Activated CD4-positive, alpha-beta T cell treated with anti-CD3 and anti-CD28 coated beads for 36 hours (primary cell): ENCODE measurements around the gene LINGO4. TPM values are rescaled to one million over a fixed set of nuclear protein-coding genes. Genes with fewer than 3 reads are reported as not detected.
A peak's percentile ranks its signal among the peaks of the same experiment; 100 is the strongest.
"Not testable (repeated sequence)": the region's sequence is repeated elsewhere in the genome, so short reads cannot be mapped to it uniquely, and the experiment has no call there.

Source experiments
- ATAC-seq: fragments of 200-7000 bp; cut with Tn5 transposase; one replicate; pipeline ENCODE4 v1.10.0; 2021; ENCODE audit warnings: mild to moderate bottlenecking, moderate library complexity
- CTCF ChIA-PET: fragments of 350-600 bp; sonication (Branson Sonifier 250); formaldehyde crosslinking; loops from one replicate; lab custom pipeline; 2021; ENCODE audit warnings: antibody characterized with exemption; lab: Charles Lee
- POLR2A ChIA-PET: fragments of 350-600 bp; sonication (Branson Sonifier 250); formaldehyde crosslinking; loops from one replicate; lab custom pipeline; 2021; ENCODE audit warnings: antibody characterized with exemption, inconsistent platforms; lab: Charles Lee
- DNase-seq: peaks from one replicate; pipeline ENCODE4 v3.0.0-alpha.2; 2020
- H3K27ac Mint-ChIP-seq: one replicate; pipeline ENCODE4 v1.8.0; 2021; ENCODE audit warnings: mixed read lengths
- H3K27me3 Mint-ChIP-seq: one replicate; pipeline ENCODE4 v1.8.0; 2021; ENCODE audit warnings: mixed read lengths
- H3K36me3 Mint-ChIP-seq: one replicate; pipeline ENCODE4 v1.8.0; 2021; ENCODE audit warnings: low read depth, mixed read lengths
- H3K4me1 Mint-ChIP-seq: one replicate; pipeline ENCODE4 v1.8.0; 2021; ENCODE audit warnings: mixed read lengths
- H3K4me3 Mint-ChIP-seq: one replicate; pipeline ENCODE4 v1.8.0; 2021; ENCODE audit warnings: mild to moderate bottlenecking, moderate library complexity, mixed read lengths
- H3K9me3 Mint-ChIP-seq: one replicate; pipeline ENCODE4 v1.8.0; 2021; ENCODE audit warnings: low read depth, mixed read lengths
- intact Hi-C, 2 experiments: fragments of 100-400 bp; cut with DNase I in 1 of 2; cut with micrococcal nuclease in 1 of 2; formaldehyde crosslinking; loops; one replicate each; pipeline versions ENCODE4 v1.14.2 to v1.15.1; 2022 to 2024; cut with DNase I, micrococcal nuclease
- total RNA-seq, 2 experiments: library from RNA; stranded (reverse); gene quantifications; one replicate each; pipeline ENCODE4 v1.2.3, GENCODE V29; 2021

LINGO4 gene
- total RNA-seq, 2 experiments from 2014 or later, result 0.09 to 0.18 TPM

DNA sequence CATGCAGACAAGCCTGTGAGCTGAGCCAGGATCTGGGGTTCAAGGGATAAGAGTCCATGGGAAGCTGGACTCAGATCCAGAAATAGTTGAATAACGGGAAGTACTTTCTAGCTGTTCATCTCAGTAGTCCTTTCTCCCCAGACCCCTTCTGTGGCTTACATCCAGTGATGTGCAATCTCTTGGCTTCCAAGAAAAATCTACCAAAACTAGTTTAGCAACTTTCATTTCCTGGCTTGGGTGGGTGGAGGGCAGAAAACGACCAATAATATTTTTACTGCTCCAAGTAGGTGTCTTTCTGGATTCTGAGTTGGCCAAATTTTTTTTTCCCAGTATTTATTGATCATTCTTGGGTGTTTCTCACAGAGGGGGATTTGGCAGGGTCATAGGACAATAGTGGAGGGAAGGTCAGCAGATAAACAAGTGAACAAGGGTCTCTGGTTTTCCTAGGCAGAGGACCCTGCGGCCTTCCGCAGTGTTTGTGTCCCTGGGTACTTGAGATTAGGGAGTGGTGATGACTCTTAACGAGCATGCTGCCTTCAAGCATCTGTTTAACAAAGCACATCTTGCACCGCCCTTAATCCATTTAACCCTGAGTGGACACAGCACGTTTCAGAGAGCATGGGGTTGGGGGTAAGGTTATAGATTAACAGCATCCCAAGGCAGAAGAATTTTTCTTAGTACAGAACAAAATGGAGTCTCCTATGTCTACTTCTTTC, 36.7 kb downstream of the LINGO4 start:
- H3K9me3 Mint-ChIP-seq, H3K27me3 Mint-ChIP-seq, H3K4me3 Mint-ChIP-seq, H3K36me3 Mint-ChIP-seq, ATAC-seq, intact Hi-C loops, POLR2A ChIA-PET, DNase-seq, H3K27ac Mint-ChIP-seq: not testable (repeated sequence)
- H3K4me1 Mint-ChIP-seq, result peaks cover 12% of the 10 kb centered on the region
- CTCF ChIA-PET, result interaction anchor here (1.0 kb wide), 1 partner anchor 18 kb away, joined by 3 read pairs; no protein-coding TSS in a partner anchor

DNA sequence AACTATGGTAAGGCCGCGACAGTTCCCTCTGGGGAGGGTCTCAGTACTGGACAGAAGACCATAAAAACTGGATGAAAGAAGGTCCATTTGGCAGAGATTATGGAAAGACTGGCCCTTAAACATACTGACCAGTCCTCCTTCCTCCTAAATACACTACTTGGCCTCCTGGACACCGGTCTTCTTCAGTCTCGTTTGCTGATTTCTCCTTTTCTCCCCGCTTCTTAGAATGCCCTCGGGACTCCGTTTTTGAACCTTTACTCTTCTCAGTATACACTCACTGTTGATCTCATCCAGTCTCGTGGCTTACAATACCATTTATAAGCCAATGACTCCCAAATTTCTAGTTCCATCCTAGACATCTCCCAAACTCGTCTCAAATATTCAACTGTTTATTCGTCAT, 41.2 kb downstream of the LINGO4 start:
- Mint-ChIP-seq H3K4me3 (peak overlapping the region; percentile 89), H3K27me3 (no peaks in the 10 kb centered on the region), H3K27ac (peak overlapping the region; percentile 95), H3K9me3 (no peaks in the 10 kb centered on the region), H3K4me1 (peaks cover 24% of the 10 kb centered on the region), H3K36me3 (peaks cover 27% of the 10 kb centered on the region)
- no peak for DNase-seq
- CTCF ChIA-PET, result interaction anchor here (0.8 to 2.4 kb wide), 7 partner anchors 25 to 183 kb away, joined by 3 to 17 read pairs (median 4); partner anchors contain the start of gene TDRKH
- no peak for ATAC-seq
- POLR2A ChIA-PET, result interaction anchor here (1.0 kb wide), 1 partner anchor 58 kb away, joined by 4 read pairs; no protein-coding TSS in a partner anchor
- intact Hi-C loops, result loop anchor here (1.0 to 5.0 kb wide), 6 partner anchors 26 to 437 kb away; partner anchors contain the start of genes TDRKH (in 2 of the 2), C2CD4D (in 1 of the 2), PI4KB (in 1 of the 2) and PSMB4 (in 1 of the 2)

DNA sequence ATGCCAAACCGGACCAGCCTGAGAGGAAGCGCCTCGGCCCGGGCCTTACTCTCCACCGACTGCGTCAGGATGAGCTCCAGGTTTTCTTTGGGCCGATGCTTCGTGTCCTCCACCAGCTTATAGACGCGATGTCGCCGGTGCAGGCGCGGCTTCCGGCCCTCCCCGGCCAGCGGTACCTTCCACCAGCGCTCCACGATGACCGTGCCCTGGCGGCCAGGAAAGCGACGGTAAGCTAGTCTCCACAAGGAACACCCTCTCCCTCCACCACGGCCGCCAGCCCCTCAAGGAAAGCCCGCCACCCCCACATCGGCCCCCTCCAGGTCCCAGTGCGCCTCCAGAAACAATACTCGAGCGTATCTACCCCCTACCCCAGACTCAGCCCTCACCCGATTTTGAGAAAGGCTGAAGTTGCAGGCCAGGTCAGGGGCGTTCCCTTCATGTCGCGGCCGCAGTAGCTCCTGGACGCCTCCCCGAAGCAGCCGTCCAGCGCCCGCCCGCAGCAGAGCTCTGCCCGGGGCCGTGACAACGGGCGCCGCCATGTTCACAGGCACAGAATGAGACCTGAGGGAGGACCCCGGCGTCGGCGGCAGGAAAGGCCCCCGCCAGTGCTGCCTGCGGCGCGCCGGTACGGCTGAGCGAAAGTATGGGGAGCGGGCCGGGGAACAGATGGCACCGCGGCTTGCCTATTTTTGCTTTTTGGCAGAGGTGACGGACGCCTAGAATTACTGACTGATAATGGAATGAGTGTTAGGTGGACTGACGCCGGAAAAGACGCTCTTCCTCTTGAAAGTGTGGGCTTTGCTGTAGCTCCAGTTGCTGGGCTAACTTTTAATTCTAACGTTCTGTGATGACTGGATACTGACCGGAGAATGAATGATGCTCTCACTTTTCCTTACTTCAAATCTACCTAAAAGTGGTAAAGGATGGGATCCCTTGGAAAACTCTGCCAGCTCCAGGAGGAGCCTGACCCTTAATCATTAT, 42.0 kb downstream of the LINGO4 start, which contains the start of gene MRPL9:
TSS of gene MRPL9 (minus strand) at position 556 of the 981 bp plus-strand sequence. CDS start at position 539, 17 bp downstream.
- Mint-ChIP-seq H3K27ac (peak within 1 kb of the TSS; percentile 95), H3K27me3 (no peaks in the 10 kb centered on the region), H3K9me3 (no peaks in the 10 kb centered on the region), H3K4me1 (peaks cover 24% of the 10 kb centered on the region), H3K36me3 (peaks cover 27% of the 10 kb centered on the region), H3K4me3 (peak within 1 kb of the TSS; percentile 89)
- POLR2A ChIA-PET, result interaction anchor here (0.6 to 1.4 kb wide), 5 partner anchors 26 to 562 kb away, joined by 3 to 7 read pairs (median 4); partner anchors contain the start of gene TDRKH
- CTCF ChIA-PET, result interaction anchor here (0.6 to 2.4 kb wide), 14 partner anchors 14 to 391 kb away, joined by 3 to 17 read pairs (median 3); partner anchors contain the start of genes SELENBP1 and TDRKH
- ATAC-seq (peak; percentile 99), DNase-seq (peak; percentile 94)
- intact Hi-C loops, result loop anchor here (1.0 to 5.0 kb wide), 6 partner anchors 27 to 436 kb away; partner anchors contain the start of genes TDRKH (in 2 of the 2), C2CD4D (in 1 of the 2), PI4KB (in 1 of the 2) and PSMB4 (in 1 of the 2)

- POLR2A ChIA-PET, result interaction anchor here (0.6 kb wide), 2 partner anchors 34 to 236 kb away, joined by 3 to 4 read pairs; no protein-coding TSS in a partner anchor
- H3K4me1 Mint-ChIP-seq, result peaks cover 33% of the 10 kb centered on the region
- H3K27me3 Mint-ChIP-seq, result no peaks in the 10 kb centered on the region
- DNase-seq, result no peak
- CTCF ChIA-PET, result no interaction called here
- H3K9me3 Mint-ChIP-seq, result no peaks in the 10 kb centered on the region
- intact Hi-C loops, result loop anchor here in 1 of 2 experiments (5.0 kb wide), 1 partner anchor 77 kb away; the partner anchor contains the start of gene C2CD4D
- ATAC-seq, result no peak
- peaks cover 30% of the 10 kb centered on the region for H3K36me3 Mint-ChIP-seq
- H3K27ac Mint-ChIP-seq, result peak overlapping the region; percentile 42
- H3K4me3 Mint-ChIP-seq, result no peak overlapping the region
Measured at GRCh38 chr1:151760597-151761385, 44.4 kb downstream of the LINGO4 start.

GRCh38 chr1:151759241-151759640, 46.0 kb downstream of the LINGO4 start:
- no peak overlapping the region for H3K27ac Mint-ChIP-seq
- intact Hi-C loops, result no loop called here
- H3K9me3 Mint-ChIP-seq, result no peaks in the 10 kb centered on the region
- ATAC-seq, result no peak
- no peak for DNase-seq
- no peaks in the 10 kb centered on the region for H3K27me3 Mint-ChIP-seq
- no peak overlapping the region for H3K4me3 Mint-ChIP-seq
- H3K36me3 Mint-ChIP-seq, result peaks cover 30% of the 10 kb centered on the region
- peaks cover 28% of the 10 kb centered on the region for H3K4me1 Mint-ChIP-seq
- POLR2A ChIA-PET, result interaction anchor here (1.1 kb wide), 1 partner anchor 62 kb away, joined by 3 read pairs; no protein-coding TSS in a partner anchor
- CTCF ChIA-PET, result interaction anchor here (0.6 to 1.2 kb wide), 3 partner anchors 16 to 377 kb away, joined by 3 read pairs; no protein-coding TSS in a partner anchor

GRCh38 chr1:151756291-151756690, 48.9 kb downstream of the LINGO4 start:
- peaks cover 20% of the 10 kb centered on the region for H3K36me3 Mint-ChIP-seq
- H3K27me3 Mint-ChIP-seq, result peaks cover 3% of the 10 kb centered on the region
- POLR2A ChIA-PET, result interaction anchor here (0.7 kb wide), 2 partner anchors 245 to 281 kb away, joined by 3 to 4 read pairs; partner anchors contain the start of gene CGN
- intact Hi-C loops, result no loop called here
- ATAC-seq, result peak; percentile 92
- no peaks in the 10 kb centered on the region for H3K9me3 Mint-ChIP-seq
- H3K4me3 Mint-ChIP-seq, result no peak overlapping the region
- DNase-seq, result no peak
- peaks cover 13% of the 10 kb centered on the region for H3K4me1 Mint-ChIP-seq
- H3K27ac Mint-ChIP-seq, result peak overlapping the region; percentile 27
- CTCF ChIA-PET, result interaction anchor here (0.6 kb wide), 1 partner anchor 190 kb away, joined by 3 read pairs; no protein-coding TSS in a partner anchor

Other genes starting within 250 kb of the LINGO4 start
- gene SNX27, start 193.4 kb downstream of the LINGO4 start, total RNA-seq, result 10 to 100 TPM; 28.5 to 29.1 TPM
- not detected for gene CELF3, start 88.6 kb downstream of the LINGO4 start, total RNA-seq
- gene RIIAD1, start 83.9 kb downstream of the LINGO4 start, total RNA-seq, result not detected
- gene MRPL9, start 41.9 kb downstream of the LINGO4 start, total RNA-seq, result 100 to 1,000 TPM; 139 to 184 TPM
- gene TDRKH, start 14.9 kb downstream of the LINGO4 start, total RNA-seq, result 10 to 100 TPM; 18.4 to 19.9 TPM
- gene RORC, start 26.4 kb upstream of the LINGO4 start, total RNA-seq, result 1 to 10 TPM; 3.8 to 3.9 TPM
- 1 to 10 TPM; 2.1 to 2.4 TPM for gene C2CD4D, start 34.4 kb upstream of the LINGO4 start, total RNA-seq
- gene THEM5, start 48.3 kb upstream of the LINGO4 start, total RNA-seq, result not detected
- gene THEM4, start 104.1 kb upstream of the LINGO4 start, total RNA-seq, result 10 to 100 TPM; 23.9 to 26.0 TPM
- gene S100A10, start 188.4 kb upstream of the LINGO4 start, total RNA-seq, result 100 to 1,000 TPM; 230 to 246 TPM
- gene S100A11, start 231.6 kb upstream of the LINGO4 start, total RNA-seq, result 100 to 1,000 TPM; 264 to 361 TPM